Aorta (tissue), 5 donors: ENCODE results near the gene AQP1. TPM values are rescaled to one million over a fixed set of nuclear protein-coding genes. Genes with fewer than 3 reads are reported as not detected.

Source experiments
- ATAC-seq: fragments of 200-7000 bp; cut with Tn5 transposase; one replicate; pipeline ENCODE4 v1.9.1; 2022; ENCODE audit warnings: moderate library complexity; ENCODE audit not compliant: low FRiP score
- DNase-seq, 2 donors: peaks; one replicate each; pipeline ENCODE4 v3.0.0-alpha.2; 2020
- H3K27ac ChIP-seq, 2 donors: one replicate each; pipeline ENCODE4 v1.5.1; 2013; ENCODE audit warnings: low read length in 2 of 2, mild to moderate bottlenecking in 2 of 2, moderate library complexity in 2 of 2, control low read depth in 1 of 2, inconsistent platforms in 1 of 2, low read depth in 1 of 2
- H3K27me3 ChIP-seq, 2 donors: one replicate each; pipeline ENCODE4 v1.6.1; 2013; ENCODE audit warnings: control low read depth in 1 of 2, low read length in 1 of 2, mild to moderate bottlenecking in 1 of 2, moderate library complexity in 1 of 2; ENCODE audit not compliant: insufficient read depth in 2 of 2, control insufficient read depth in 1 of 2
- H3K36me3 ChIP-seq, 2 donors: one replicate each; pipeline ENCODE4 v1.6.1; 2013; ENCODE audit warnings: control low read depth in 1 of 2, low read length in 1 of 2, mild to moderate bottlenecking in 1 of 2; ENCODE audit not compliant: insufficient read depth in 2 of 2, control insufficient read depth in 1 of 2
- H3K4me1 ChIP-seq, 2 donors: one replicate each; pipeline ENCODE4 v1.6.1; 2013; ENCODE audit warnings: low read length in 2 of 2, control low read depth in 1 of 2, mild to moderate bottlenecking in 1 of 2, moderate library complexity in 1 of 2; ENCODE audit not compliant: insufficient read depth in 2 of 2, control insufficient read depth in 1 of 2
- H3K4me3 ChIP-seq, 2 donors: one replicate each; pipeline ENCODE4 v1.5.1; 2013; ENCODE audit warnings: low read length in 2 of 2, control low read depth in 1 of 2, mild to moderate bottlenecking in 1 of 2
- H3K9me3 ChIP-seq: one replicate; pipeline ENCODE4 v1.6.1; 2013; ENCODE audit warnings: mild to moderate bottlenecking, low read length; ENCODE audit not compliant: control insufficient read depth
- WGBS, 2 donors: extraction: QIAGEN DNeasy Blood & Tissue Kit; methylation state at CpG; one replicate each; pipeline ENCODE4 v1.1.7; 2013; 5-methylcytosine and 5-hydroxymethylcytosine counted together
- intact Hi-C, 2 donors: fragments of 100-400 bp; cut with DNase I; formaldehyde crosslinking; loops; one replicate each; pipeline versions ENCODE4 v1.14.2 to v1.15.0; 2022
- polyA plus RNA-seq, 2 donors: library from polyadenylated mRNA; stranded (reverse); fragments of 200-250 nt; gene quantifications; one replicate each; pipeline ENCODE4 v1.2.3, GENCODE V29; 2013
- total RNA-seq, 2 donors: library from RNA; stranded (reverse); fragmentation: NEBNext Ultra II Directional; extraction: Animal tissue kit (Norgen Biotek cat#: 25700); gene quantifications; one replicate each; pipeline ENCODE4 v1.2.1, GENCODE V29; 2021
- donor health status: healthy with polysubstance abuse.
- donor health status: Bipolar disorder and iron deficiency.
- donor health status: DM: no; HTN: no; CAD: no.
- donor health status: DM: no; HTN: no; CAD: no.
- donor health status: DM: yes; HTN: yes; CAD: no.

AQP1 gene
- total and polyA plus RNA-seq, 4 donors, result 370 to 1,062 (median 821) TPM

DNA sequence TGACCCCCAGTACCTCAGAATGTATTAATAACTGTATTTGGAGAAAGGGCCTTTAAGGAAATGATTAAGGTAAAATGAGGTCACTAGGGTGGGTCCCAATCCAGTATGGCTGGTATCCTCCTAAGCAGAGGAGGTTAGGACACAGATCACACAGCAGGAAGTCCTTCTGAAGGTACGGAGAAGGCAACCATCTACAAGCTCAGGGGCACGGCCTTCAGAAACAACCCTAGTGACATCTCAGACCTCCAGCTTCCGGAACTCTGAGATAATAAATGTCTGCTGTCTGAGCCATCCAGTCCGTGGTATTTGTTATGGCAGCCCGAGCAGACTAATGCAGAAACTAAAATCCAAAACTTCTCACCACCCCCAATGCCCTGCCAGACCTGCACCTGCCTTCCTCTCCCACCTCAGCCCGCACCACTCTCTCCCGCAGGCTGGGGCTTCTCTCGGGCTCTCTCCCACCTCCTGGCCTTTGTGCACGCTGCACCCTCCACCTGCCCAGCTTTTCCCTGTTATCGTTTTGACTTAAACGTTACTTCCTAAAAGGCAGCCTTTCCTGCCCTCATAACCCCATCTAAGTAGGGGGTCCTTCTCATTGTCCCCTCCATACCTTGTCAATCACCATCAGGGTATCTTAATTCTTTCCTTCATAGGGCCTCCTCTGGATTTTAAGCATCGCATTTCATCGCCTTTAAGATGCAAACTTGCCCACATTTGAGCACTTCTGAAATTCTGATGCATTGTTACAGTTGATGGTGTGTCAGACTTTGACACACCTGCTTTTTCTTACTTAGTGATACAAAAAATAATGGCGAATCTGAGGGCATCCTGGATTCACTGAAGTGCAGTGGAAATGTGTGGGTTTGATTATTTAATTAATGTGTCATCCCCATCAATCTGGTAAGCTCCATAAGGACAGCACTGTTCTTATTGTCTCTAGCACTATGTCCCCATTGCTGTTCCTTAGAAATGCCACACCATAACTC is 32.2 kb upstream of the AQP1 start:
- H3K36me3 ChIP-seq, result peaks cover 0 to 4% of the 10 kb centered on the region in 2 donors
- DNase-seq, result no peak
- no peak overlapping the region for H3K4me3 ChIP-seq
- no peaks in the 10 kb centered on the region for H3K9me3 ChIP-seq
- ATAC-seq, result no peak
- H3K27ac ChIP-seq, result no peak overlapping the region
- no peaks in the 10 kb centered on the region for H3K4me1 ChIP-seq
- WGBS, 2 donors, result 66 to 75% methylated on average over 14 of the region's 14 CpGs
- intact Hi-C loops, result no loop called here
- H3K27me3 ChIP-seq, result no peaks in the 10 kb centered on the region

DNA sequence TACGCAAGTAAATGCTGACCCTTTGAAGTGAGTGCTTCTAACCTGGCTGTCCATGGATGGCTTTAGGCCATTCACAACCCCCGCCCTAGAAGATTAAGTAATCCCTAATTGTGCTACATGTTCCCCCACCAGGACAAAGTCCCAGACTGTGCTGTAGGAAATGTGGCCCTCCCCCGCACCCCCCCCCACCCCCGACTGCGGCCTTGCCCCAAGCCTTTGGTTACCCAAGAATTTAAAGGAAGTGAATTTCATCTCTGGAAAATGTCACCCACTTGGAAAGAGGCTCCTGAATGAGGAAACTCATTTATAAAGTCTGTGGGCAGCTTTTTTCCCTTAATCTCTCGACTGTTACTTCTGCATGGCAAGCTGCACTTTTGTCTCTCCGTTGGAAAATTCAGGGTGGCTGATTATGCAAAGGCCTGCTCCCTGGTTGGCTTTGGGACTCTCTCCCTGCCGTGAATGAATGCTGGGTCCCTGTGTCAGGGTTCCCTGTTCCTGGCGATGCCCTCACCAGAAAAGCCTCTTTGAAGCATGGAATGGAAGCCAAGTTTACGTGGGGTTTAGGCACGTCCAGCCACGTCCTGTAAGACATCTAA is 31.4 kb upstream of the AQP1 start:
- Histone ChIP-seq H3K4me3 (no peak overlapping the region), H3K4me1 (no peaks in the 10 kb centered on the region), H3K27me3 (no peaks in the 10 kb centered on the region), H3K27ac (no peak overlapping the region), H3K9me3 (no peaks in the 10 kb centered on the region), H3K36me3 (peaks cover 0 to 2% of the 10 kb centered on the region in 2 donors)
- ATAC-seq, result no peak
- 33 to 38% methylated on average over 12 of the region's 12 CpGs for WGBS, 2 donors
- DNase-seq, result no peak
- intact Hi-C loops, result no loop called here

DNA sequence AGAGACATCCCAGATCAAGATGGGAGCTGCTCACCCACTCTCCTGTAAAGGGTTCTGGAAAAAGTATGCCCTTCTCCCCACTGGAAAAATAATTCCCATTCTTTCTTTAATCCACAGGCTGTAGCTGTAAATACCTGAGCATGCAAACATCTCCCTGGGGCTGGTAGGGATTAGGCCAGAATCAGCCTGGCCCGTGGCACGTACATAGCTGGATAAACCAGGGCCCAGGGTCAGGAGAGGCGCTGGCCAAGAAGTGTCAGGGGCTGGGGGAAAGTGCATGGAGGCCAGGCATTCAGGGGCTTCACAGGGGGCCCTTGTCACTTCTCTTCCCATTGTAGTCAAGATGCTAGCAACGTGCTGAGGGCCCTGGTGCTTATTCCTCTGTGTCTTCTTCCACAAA is 30.7 kb upstream of the AQP1 start:
- DNase-seq, result no peak
- no peak for ATAC-seq
- Histone ChIP-seq H3K27me3 (no peaks in the 10 kb centered on the region), H3K27ac (no peak overlapping the region), H3K36me3 (peaks cover 0 to 2% of the 10 kb centered on the region in 2 donors), H3K4me1 (no peaks in the 10 kb centered on the region), H3K9me3 (no peaks in the 10 kb centered on the region), H3K4me3 (no peak overlapping the region)
- intact Hi-C loops, result no loop called here
- WGBS, 2 donors, result 89 to 93% methylated on average over 4 of the region's 4 CpGs

DNA sequence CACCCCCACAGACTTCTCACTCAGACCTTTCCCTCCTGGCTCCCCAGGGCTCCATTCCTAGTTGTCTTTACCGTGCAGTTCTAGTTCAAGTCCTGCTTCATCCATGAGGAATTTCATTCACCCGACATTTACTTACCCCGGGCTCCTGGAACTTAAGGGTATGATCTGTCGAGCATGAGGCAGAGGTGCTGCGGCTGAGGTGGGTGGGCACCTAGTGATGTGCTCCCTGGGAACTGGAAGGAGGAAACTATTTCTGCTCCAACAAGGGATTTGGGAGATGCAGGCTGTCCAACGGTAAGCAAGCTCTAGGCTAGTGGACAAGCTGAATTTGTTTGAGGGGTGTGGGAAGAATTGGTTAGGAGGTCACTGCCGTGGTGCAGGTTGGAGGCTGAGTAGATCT is 30.2 kb upstream of the AQP1 start:
- Histone ChIP-seq H3K27ac (no peak overlapping the region), H3K4me3 (no peak overlapping the region), H3K36me3 (peaks cover 0 to 2% of the 10 kb centered on the region in 2 donors), H3K27me3 (no peaks in the 10 kb centered on the region), H3K9me3 (no peaks in the 10 kb centered on the region), H3K4me1 (no peaks in the 10 kb centered on the region)
- intact Hi-C loops, result no loop called here
- WGBS, 2 donors, result 85 to 88% methylated on average over 7 of the region's 7 CpGs
- ATAC-seq (no peak), DNase-seq (no peak)

DNA sequence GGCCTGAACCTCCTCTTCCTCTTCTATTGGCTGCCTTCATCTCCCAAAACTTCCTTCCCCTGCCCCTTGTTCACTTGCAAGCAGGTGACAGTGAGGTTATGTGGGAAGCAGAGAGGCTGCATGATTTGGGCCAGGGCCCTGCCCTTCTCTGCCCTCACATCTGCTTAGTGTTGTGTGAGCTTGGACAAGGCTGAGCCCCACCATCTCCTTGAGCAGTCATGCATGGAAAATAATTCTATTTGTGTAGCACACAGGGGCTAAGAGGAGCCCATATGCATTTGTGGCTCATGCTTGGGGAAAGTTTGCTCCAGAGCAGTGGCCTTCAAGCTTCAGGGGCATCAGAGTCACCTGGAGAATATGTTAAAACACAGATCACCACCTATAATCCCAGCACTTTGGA is 26.8 kb upstream of the AQP1 start:
- ATAC-seq, result no peak
- Histone ChIP-seq H3K36me3 (no peaks in the 10 kb centered on the region), H3K9me3 (no peaks in the 10 kb centered on the region), H3K27ac (no peak overlapping the region), H3K4me1 (no peaks in the 10 kb centered on the region), H3K4me3 (no peak overlapping the region), H3K27me3 (no peaks in the 10 kb centered on the region)
- intact Hi-C loops, result no loop called here
- no peak for DNase-seq

DNA sequence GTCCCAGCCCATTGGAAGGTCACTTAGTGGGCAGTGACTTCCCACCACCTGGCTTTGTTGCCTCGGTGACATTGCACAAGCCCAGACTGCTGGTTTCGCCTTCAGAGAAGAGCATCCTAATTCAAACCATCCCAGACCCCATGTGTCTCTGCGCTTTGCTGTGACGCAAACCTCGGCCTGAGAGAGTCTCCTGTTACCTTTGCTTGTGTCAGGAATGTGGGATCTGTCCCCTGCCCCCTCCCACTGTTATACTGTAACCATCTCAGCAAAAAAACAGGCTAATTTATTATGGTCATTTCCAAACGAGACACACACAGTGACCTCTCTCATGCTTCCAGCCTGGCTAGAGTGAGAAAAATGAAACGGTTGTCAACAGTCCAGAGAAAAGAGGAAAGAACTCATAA is 25.0 kb upstream of the AQP1 start:
- Histone ChIP-seq H3K4me1 (no peaks in the 10 kb centered on the region), H3K27me3 (no peaks in the 10 kb centered on the region), H3K9me3 (no peaks in the 10 kb centered on the region), H3K36me3 (no peaks in the 10 kb centered on the region), H3K27ac (no peak overlapping the region), H3K4me3 (no peak overlapping the region)
- no peak for ATAC-seq
- 61 to 67% methylated on average over 7 of the region's 7 CpGs for WGBS, 2 donors
- intact Hi-C loops, result no loop called here
- no peak for DNase-seq

DNA sequence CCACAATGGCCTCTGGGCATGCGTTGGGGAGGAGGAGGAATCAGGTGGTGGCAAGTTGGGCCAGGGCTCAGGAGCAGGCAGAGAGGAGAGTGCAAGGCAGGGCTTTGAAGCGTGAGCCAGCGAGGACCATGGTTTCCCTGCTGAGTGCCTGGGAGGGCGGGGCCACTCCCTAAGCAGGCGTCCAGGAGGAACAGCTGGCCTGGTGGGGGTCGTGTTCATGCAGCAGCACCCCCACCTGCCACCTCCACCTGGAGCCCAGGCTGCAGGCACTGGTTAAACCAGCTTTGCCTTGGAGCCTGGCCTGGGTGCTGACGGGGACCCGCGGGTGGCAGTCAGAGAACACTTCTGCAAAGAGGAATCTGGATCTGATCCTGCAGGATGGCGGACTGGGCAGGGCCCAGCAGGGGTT is 24.2 kb upstream of the AQP1 start:
- no peak overlapping the region for H3K27ac ChIP-seq
- intact Hi-C loops, result no loop called here
- H3K36me3 ChIP-seq, result no peaks in the 10 kb centered on the region
- no peaks in the 10 kb centered on the region for H3K9me3 ChIP-seq
- no peak overlapping the region for H3K4me3 ChIP-seq
- H3K4me1 ChIP-seq, result no peaks in the 10 kb centered on the region
- DNase-seq (no peak), ATAC-seq (no peak)
- WGBS, 2 donors, result 66 to 71% methylated on average over 10 of the region's 10 CpGs
- H3K27me3 ChIP-seq, result no peaks in the 10 kb centered on the region

DNA sequence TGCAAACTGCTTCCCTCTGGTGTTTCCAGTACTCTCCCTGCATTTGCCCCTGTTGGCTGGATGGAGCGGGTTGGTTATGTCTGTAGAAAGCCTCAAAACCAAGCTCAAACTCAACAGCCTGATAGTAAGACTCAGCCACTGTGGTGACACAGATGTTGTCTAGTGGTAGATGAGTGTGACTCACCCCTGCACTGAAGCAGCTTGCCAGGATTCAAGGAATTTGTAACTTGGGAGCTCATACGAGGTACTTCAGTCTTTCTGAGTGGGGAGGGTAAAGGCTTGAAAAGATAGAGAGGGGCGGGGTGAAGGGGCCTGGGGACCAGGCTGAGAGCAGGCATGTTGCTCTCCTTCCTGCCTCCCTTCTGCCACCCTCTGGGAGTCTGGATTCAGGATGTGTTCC is 22.9 kb upstream of the AQP1 start:
- intact Hi-C loops, result no loop called here

DNA sequence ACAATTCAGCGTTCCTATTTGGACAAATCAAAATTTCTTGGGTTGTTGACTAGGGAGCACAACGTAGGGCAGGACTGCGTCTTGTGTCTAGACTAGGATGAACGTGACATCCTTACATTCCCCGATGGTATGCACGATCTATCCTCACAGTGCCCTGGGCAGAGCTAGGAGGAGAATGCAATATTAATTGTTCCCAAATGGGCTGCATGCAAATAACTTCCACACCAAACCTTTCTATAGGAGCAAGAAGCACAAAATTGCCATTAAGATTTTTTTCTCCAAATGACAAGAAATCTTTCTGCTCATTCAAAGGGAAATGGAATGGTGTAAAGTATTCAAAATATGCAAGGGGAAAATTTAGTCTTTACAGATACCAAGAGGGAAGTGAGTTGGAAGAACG is 21.4 kb upstream of the AQP1 start:
- intact Hi-C loops, result loop anchor here in 1 of 2 donors (5.0 kb wide), 1 partner anchor 78 kb away; no protein-coding TSS in a partner anchor
- Histone ChIP-seq H3K27me3 (no peaks in the 10 kb centered on the region), H3K27ac (no peak overlapping the region), H3K36me3 (no peaks in the 10 kb centered on the region), H3K4me1 (peaks cover 0 to 4% of the 10 kb centered on the region in 2 donors), H3K4me3 (no peak overlapping the region), H3K9me3 (no peaks in the 10 kb centered on the region)
- WGBS, 2 donors, result 91 to 95% methylated on average over 7 of the region's 7 CpGs
- ATAC-seq, result no peak
- DNase-seq, result no peak

More for the DNA sequence above, 22.9 kb upstream of the AQP1 start:
- no peaks in the 10 kb centered on the region for H3K9me3 ChIP-seq
- H3K27ac ChIP-seq, result peak overlapping the region in 1 of 2 donors; percentile 39
- H3K4me3 ChIP-seq, result no peak overlapping the region
- H3K36me3 ChIP-seq, result no peaks in the 10 kb centered on the region
- DNase-seq, result peak in 1 of 2 donors; percentile 76
- ATAC-seq, result peak; percentile 66
- no peaks in the 10 kb centered on the region for H3K27me3 ChIP-seq
- no peaks in the 10 kb centered on the region for H3K4me1 ChIP-seq
- 6 to 10% methylated on average over 3 of the region's 3 CpGs for WGBS, 2 donors
